HCEC 1CT (cell line): ENCODE results near the gene FOXJ3.

ENCODE experiments used
- DNase-seq: peaks from one replicate; pipeline ENCODE4 v3.0.0-alpha.2; 2017

FOXJ3 gene

GRCh38 chr1:42333662-42334239 lies 1.3 kb downstream of the FOXJ3 start:
- peak; percentile 5 for DNase-seq

DNA sequence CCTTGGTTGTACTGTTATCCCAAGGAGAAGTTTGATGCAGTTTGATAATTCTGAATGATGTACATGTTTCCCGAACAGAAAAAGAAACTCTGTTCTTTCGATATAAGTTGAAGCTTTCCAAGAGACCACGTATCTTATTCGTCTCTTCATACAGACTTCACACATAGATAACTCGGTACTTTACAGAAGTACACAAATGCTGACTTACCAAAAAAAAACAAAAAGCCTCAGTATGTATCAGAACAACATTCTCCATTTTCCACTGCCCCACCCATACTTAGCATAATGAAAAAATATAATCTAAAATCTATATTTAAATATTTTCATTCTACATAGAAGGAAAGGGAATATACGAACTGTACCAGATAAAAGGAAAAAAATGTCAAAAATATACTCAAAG lies 2.2 kb downstream of the FOXJ3 start:
- no peak for DNase-seq

DNA sequence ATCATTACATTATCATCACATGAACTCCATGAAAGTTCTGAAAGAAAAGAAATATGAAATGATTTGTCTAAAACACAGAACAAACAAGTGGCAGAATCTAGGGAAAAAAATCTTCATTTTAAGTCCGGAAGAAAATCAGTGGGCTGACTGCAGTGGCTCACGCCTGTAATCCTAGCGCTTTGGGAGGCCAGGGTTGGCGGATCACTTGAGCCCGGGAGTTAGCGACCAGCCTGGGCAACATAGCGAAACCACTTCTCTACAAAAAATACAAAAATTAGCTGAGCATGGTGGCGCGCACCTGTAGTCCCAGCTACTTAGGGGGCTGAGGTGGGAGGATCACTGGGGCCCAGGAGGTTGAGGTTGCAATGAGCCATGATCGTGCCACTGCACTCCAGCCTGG lies 4.8 kb downstream of the FOXJ3 start:
- DNase-seq = no peak

GRCh38 chr1:42328916-42329496 lies 6.0 kb downstream of the FOXJ3 start:
- no peak for DNase-seq

- no peak for DNase-seq
These were observed 6.9 kb downstream of the FOXJ3 start for GRCh38 chr1:42328047-42328625.

DNA sequence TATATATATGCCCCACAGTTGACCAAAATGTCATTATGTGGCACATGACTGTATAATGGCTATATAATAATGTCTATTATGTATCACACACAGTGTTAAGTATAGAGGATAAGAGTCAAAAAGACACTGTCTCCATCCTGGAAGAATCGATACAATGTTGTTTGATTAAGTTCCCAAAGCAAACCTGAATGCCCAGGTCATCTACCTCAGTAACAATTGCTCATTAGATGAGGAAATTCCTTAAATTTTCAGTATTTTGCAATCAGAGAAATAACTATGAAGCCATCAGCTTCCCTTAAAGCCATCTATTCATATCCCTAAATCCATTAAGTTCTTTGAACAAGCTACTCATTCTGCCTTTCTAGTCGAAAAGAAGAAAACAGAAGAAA lies 10.0 kb downstream of the FOXJ3 start:
- no peak for DNase-seq

GRCh38 chr1:42324398-42325013 lies 10.5 kb downstream of the FOXJ3 start:
- DNase-seq = no peak

DNA sequence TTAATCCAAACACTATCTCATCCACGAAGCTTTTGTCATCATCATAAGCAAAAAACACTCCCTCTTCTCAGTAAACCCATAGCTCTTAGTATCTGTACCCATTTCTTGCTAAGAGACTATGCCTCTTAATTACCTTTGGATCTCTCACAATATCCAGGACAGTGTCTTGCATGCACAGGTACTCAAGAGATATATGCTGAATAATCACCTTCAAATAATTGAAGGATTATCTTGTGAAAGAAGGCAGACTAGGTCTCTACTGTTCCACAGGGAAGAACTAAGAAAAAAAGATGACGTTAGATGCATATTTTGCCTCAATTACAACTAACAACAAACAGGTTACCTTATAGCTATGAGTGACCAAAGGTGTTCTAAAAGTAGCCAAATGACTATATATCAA lies 11.5 kb downstream of the FOXJ3 start:
- DNase-seq = no peak

DNA sequence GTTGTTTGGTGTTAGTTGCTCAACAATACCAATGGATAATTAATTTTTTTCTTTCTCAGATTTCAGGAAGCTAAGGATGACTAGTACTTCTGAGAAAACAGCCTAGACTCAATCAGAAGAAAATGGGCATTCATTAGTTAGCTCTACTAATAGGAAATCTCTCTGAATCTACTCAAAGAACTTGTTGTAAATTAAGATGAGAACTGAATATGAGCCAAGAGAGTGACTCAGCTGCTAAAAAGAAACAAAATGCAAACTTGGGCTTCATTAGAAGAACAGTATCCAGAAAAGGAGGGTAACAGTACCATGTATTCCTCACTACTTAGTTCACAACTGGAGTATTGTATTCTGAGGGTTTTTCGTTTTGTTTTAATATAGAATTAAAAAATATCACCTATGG lies 12.5 kb downstream of the FOXJ3 start:
- DNase-seq = peak; percentile 32

- no peak for DNase-seq
These were observed 13.3 kb downstream of the FOXJ3 start for GRCh38 chr1:42321731-42322130.

GRCh38 chr1:42320708-42321107 lies 14.3 kb downstream of the FOXJ3 start:
- DNase-seq = no peak

GRCh38 chr1:42319871-42320484 lies 15.1 kb downstream of the FOXJ3 start:
- DNase-seq = no peak

DNA sequence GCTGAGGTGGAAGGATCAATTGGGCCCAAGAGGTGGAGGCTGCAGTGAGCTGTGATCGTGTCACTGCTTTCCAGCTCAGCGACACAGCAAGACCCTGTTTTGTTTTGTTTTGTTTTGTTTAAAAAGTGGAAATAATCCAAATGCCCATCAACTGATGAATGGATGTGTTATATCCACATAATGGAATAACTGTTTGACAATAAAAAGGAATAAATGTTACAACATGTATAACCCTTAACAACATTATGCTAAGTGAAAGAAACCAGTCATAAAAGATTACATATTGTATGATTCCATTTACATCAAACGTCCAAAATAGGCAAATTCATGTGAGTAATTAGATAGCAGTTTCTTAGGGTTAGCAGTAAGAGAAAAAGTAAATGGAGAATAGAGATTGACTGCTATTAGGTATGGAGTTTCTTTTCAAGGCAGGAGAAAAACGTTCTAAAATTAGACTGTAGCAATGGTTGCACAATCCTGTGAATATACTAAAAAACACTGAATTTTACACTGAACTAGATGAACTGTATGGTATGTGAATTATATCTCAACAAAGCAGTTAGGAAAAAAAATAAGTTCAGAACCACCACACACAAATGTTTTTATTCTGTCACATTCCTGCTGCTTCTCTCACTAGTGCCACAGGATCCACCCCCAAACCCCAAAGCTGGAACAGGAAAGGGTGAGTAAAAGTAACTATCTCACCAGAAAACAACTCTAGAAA lies 15.7 kb downstream of the FOXJ3 start:
- DNase-seq = peak; percentile 69

DNA sequence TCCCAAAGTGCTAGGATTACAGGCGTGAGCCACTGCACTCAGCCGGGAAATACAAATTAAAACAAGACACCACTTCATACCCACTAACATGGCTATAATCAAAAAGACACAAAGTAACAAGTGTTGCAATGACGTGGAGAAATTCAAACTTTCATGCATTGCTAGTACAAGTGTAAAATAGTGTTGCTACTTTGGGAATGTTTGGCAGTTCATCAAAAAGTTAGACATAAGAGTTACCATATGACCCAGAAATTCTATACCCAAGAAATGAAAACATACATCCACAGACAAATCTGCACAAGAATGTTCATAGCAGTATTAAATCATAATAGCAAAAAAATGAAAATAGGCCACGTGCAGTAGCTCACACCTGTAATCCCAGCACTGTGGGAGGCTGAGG lies 16.4 kb downstream of the FOXJ3 start:
- DNase-seq = no peak

GRCh38 chr1:42317308-42317707 lies 17.7 kb downstream of the FOXJ3 start:
- no peak for DNase-seq

DNA sequence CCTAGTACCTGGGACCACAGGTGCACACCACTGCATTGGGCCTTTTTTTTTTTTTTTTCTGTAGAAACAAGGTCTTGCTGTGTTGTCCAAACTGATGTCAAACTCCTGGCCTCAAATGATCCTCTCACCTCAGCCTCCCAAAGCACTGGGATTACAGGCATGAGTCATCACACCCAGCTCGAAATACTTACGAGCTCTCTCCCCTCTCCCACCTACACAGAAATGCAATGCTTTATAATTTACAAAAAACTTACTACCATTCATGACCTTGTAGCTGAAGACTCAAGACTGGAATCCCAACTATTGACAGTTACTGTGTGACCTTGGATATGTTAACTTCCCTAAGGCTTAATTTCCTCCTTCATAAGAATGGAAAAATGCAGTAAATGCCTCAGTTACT lies 18.7 kb downstream of the FOXJ3 start:
- DNase-seq = no peak

- DNase-seq = no peak
These were observed 19.5 kb downstream of the FOXJ3 start for GRCh38 chr1:42315500-42315899.

DNA sequence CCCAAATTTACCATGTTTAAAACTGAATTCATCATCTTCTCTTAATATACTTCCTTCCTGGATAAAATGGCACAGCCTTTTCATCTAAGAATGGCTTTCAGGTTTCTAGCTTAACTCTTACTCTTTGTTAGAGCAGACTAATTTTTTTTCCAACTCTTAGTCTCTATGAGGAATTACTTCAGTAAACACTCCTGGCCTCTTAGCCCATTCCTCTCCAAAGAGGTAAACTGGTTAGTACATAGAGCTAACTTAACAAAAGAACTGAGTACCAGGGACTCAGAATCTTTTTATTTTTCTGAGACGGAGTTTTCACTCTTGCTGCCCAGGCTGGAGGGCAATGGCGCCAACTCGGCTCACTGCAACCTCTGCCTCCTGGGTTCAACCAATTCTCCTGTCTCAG lies 21.1 kb downstream of the FOXJ3 start:
- DNase-seq = no peak

DNA sequence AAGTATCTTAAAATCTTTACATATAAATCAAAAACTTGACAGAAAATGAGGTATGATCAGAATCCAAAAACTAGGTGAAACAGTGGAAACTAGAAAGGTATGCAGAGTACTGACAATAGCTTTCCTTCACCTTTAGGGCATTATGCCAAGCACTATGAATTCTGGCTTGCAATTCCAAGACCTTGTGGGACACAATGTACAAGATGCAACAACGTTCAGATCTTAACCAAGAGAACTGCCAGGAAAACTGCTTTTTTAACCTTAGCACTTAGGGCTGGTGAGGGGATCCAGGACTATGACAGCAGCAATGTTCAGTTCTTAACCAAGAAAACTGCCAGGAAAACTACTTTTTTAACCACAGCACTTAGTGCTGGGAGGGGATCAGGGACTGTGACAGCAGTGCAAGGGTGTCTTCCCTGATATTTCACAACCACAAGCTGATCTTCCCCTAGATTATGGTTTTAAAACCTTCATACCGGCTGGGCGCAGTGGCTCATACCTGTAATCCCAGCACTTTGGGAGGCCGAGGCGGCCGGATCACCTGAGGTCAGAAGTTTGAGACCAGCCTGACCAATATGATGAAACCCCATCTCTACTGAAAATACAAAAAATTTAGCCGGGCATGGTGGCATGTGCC lies 22.3 kb downstream of the FOXJ3 start:
- no peak for DNase-seq

DNA sequence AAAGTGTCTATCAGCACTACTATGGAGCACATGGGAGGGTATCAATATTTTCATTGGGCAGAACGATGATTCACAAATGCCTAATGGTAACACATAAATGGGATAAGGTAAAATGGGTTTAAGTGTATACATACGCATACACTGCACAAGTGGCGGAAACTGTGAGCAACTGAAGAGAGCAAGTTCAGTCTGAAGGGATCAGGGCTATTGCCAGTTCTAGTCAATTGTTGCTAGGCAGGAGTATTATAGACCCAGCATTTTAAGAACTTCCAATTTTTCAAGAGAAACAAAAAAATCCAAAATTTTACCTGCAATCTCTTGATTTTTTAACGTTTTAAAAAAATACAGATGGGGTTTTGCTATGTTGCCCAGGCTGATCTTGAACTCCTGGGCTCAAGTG lies 23.1 kb downstream of the FOXJ3 start:
- no peak for DNase-seq

DNA sequence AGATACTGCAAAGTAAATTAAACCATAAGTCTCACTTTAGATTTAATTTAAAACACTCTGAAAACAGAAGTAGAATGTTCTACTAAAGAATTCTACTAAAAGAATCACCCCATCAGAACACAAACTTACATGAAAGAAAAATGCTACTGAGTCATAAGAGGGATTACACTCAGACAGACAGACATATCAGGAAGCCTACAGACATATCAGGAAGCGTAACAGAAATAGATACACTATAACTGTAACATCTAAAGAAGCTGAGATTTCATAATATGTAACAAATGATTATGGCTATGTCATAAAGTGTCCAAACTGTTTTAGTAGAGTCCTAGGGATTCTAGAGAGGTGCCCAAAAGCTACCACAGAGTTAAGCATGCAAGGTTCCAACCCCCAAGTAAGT lies 23.9 kb downstream of the FOXJ3 start:
- DNase-seq = peak; percentile 73

DNA sequence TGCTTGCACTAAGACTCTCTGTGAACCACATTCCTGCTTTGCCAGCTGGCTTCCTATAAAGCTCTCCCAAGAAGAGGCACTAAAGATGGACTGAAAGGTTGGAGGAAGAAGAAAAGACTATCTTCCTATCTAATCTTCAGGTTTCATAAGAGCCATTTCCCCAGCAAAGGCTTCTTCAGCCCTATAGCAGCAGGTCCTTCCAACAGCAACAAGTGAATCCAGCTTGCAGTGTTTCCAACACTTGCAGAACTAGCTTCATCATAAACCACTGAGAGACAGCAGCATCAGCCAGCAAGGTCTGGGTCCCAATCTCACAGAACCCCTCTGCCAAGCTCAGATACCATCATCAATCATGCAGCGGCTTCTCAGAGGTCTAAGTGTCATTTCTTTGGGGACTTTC lies 28.1 kb downstream of the FOXJ3 start:
- DNase-seq = no peak

- DNase-seq = peak; percentile 80
These were observed 29.4 kb downstream of the FOXJ3 start for GRCh38 chr1:42305639-42306038.
